HL-60 (cell line): ENCODE data around the gene ACP4.

Experiments
- DNase-seq, 2 experiments: peaks; one replicate each; pipeline ENCODE4 v3.0.0-alpha.2; 2010 to 2020; ENCODE audit warnings: low read depth in 1 of 2, low spot score in 1 of 2
- H3K27ac ChIP-seq: fragments of 250-450 bp; sonication (Bioruptor Pico); replicated peaks from 2 replicates; pipeline ENCODE4 v1.5.1; 2020; ENCODE audit warnings: mild to moderate bottlenecking, moderate library complexity
- H3K27me3 ChIP-seq: fragments of 250-450 bp; sonication (Bioruptor Pico); 2 replicates; pipeline ENCODE4 v1.5.1; 2021; ENCODE audit warnings: mild to moderate bottlenecking, moderate library complexity; ENCODE audit not compliant: insufficient read depth, poor library complexity, severe bottlenecking
- H3K4me3 ChIP-seq: replicated peaks from 2 replicates; pipeline ENCODE4 v1.5.1; 2011; ENCODE audit warnings: mild to moderate bottlenecking, control low read depth, low read length; ENCODE audit not compliant: insufficient read depth
- GABPA ChIP-seq: IDR thresholded peaks from 2 replicates; pipeline ENCODE4 v1.6.1; 2012; ENCODE audit warnings: low read depth
- POLR2AphosphoS5 ChIP-seq: IDR thresholded peaks from 2 replicates; pipeline ENCODE4 v1.6.1; 2012; ENCODE audit warnings: low read depth
- REST ChIP-seq: IDR thresholded peaks from 2 replicates; pipeline ENCODE4 v1.6.1; 2012; ENCODE audit warnings: low read depth; ENCODE audit not compliant: insufficient replicate concordance
- SPI1 ChIP-seq: IDR thresholded peaks from 2 replicates; pipeline ENCODE4 v1.6.1; 2012; ENCODE audit warnings: low read depth, mild to moderate bottlenecking, borderline replicate concordance
- TF ChIP-seq, protein P1 (sequence below): IDR thresholded peaks from one replicate; pipeline ENCODE4 v1.5.1; 2011; ENCODE audit warnings: low read length, control low read depth, inconsistent platforms; ENCODE audit not compliant: insufficient read depth

Gene ACP4

DNA sequence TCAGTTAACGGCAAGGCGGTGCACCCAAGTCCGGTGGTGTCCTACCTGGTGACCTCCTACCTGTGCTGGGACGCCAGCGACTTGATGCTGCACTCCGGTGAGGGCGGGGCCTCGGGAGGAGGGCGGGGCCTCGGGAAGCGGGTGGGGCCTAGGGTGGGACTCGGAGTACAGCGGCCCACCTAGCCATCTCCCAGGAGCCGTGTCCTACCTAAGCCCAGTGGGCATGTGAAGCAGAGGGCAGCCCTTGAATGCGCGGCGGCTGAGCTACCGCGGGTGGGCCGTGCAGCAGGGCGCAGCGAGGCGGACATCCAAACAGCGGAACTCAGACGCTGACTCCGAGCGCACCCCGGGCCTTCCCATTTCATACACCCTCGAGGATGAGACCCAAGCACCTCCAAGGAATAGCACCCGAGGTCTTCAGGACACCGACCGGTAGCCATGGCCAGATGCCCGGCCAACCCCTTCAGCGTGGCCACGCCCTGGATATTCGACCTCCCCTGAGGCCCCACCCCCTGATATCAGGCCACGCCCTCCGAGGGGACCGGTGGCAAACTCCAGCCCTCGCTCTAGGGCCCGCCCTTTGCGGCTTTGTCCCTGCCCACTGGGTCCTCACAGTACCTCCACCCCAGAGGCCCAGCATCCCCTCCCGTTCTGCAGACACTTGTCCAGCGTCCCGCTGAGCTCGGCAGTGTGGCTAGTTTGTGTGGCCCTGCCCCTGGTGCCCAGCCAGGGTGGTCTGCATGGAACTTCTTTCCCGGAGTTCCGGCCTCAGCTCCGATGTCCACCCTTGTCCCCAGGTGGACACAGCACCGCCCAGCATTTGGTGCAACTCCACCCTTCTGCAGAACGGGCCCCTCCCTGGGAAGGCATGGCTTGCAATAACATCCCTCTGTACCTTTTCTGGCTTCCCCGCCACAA is 28.0 kb downstream of the ACP4 start:
- Histone ChIP-seq H3K27ac (no peak overlapping the region), H3K4me3 (no peak overlapping the region), H3K27me3 (peaks cover 29% of the 10 kb centered on the region)
- TF ChIP-seq, protein P1, sequence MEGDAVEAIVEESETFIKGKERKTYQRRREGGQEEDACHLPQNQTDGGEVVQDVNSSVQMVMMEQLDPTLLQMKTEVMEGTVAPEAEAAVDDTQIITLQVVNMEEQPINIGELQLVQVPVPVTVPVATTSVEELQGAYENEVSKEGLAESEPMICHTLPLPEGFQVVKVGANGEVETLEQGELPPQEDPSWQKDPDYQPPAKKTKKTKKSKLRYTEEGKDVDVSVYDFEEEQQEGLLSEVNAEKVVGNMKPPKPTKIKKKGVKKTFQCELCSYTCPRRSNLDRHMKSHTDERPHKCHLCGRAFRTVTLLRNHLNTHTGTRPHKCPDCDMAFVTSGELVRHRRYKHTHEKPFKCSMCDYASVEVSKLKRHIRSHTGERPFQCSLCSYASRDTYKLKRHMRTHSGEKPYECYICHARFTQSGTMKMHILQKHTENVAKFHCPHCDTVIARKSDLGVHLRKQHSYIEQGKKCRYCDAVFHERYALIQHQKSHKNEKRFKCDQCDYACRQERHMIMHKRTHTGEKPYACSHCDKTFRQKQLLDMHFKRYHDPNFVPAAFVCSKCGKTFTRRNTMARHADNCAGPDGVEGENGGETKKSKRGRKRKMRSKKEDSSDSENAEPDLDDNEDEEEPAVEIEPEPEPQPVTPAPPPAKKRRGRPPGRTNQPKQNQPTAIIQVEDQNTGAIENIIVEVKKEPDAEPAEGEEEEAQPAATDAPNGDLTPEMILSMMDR: no peak
- no peak for TF ChIP-seq REST
- no peak for TF ChIP-seq POLR2AphosphoS5
- no peak for TF ChIP-seq SPI1
- TF ChIP-seq GABPA: no peak
- no peak for DNase-seq

- DNase-seq: no peak
- Histone ChIP-seq H3K27me3 (peaks cover 31% of the 10 kb centered on the region), H3K4me3 (no peak overlapping the region), H3K27ac (no peak overlapping the region)
- TF ChIP-seq GABPA (no peak), POLR2AphosphoS5 (no peak), REST (no peak), SPI1 (no peak)
- TF ChIP-seq, protein P1: no peak
Measured at GRCh38 chr19:50818859-50819472, 28.8 kb downstream of the ACP4 start.

DNA sequence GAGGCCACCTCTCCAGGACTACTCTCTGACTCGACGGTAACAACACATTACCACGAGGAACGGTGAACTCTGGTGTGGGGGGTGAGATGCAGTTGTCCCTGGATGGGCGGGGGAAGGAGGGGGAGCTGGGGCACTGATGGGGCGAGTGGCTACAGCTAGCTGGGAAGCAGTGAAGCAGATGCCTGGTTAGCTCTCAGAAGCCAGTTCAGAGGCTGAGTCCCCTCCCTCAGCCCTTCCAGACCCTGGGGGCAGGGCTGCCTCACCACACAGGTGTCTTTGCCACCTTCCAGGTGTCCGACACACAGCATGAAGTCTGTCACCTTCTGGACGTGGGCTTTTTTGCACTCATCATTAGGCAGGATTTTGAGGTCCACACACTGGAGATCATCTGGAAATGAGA is 29.4 kb downstream of the ACP4 start:
- TF ChIP-seq, protein P1: no peak
- TF ChIP-seq GABPA (no peak), REST (no peak), POLR2AphosphoS5 (no peak), SPI1 (no peak)
- no peak overlapping the region for H3K4me3 ChIP-seq
- H3K27ac ChIP-seq: no peak overlapping the region
- peaks cover 34% of the 10 kb centered on the region for H3K27me3 ChIP-seq
- DNase-seq: no peak
